ENCODE results near the gene HGF.

DNA sequence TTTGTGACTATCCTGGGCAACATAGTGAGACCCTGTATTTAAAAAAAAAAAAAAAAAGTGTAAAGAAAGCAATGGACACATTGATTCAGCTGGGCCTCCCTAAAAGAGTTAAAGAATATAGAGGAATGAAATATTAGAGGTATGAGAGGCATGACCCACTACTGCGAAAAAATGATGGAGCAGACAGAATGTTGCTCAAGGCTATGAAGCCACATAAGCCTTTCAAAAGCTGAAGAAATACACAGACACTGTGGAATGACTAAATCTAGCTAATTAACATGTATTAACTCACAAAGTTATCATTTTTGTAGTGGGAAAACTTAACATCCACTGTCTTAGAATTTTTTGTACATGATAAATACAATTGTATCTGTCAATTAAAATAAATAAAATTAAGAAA, 107.3 kb downstream of the HGF start:
- TF ChIP-seq, protein P1, sequence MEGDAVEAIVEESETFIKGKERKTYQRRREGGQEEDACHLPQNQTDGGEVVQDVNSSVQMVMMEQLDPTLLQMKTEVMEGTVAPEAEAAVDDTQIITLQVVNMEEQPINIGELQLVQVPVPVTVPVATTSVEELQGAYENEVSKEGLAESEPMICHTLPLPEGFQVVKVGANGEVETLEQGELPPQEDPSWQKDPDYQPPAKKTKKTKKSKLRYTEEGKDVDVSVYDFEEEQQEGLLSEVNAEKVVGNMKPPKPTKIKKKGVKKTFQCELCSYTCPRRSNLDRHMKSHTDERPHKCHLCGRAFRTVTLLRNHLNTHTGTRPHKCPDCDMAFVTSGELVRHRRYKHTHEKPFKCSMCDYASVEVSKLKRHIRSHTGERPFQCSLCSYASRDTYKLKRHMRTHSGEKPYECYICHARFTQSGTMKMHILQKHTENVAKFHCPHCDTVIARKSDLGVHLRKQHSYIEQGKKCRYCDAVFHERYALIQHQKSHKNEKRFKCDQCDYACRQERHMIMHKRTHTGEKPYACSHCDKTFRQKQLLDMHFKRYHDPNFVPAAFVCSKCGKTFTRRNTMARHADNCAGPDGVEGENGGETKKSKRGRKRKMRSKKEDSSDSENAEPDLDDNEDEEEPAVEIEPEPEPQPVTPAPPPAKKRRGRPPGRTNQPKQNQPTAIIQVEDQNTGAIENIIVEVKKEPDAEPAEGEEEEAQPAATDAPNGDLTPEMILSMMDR (IDR thresholded peaks at IDR 0.05), result no peak
- TF ChIP-seq EP300 (IDR thresholded peaks at IDR 0.05), result no peak

All from gastroesophageal sphincter (tissue), 3 donors.